Measurements from ENCODE around the gene COL9A2. TPM values are rescaled to one million over a fixed set of nuclear protein-coding genes. Genes with fewer than 3 reads are reported as not detected.

COL9A2 gene
- total RNA-seq, 3 donors from 2014 or later, result 3.4 to 11.2 (median 4.8) TPM

DNA sequence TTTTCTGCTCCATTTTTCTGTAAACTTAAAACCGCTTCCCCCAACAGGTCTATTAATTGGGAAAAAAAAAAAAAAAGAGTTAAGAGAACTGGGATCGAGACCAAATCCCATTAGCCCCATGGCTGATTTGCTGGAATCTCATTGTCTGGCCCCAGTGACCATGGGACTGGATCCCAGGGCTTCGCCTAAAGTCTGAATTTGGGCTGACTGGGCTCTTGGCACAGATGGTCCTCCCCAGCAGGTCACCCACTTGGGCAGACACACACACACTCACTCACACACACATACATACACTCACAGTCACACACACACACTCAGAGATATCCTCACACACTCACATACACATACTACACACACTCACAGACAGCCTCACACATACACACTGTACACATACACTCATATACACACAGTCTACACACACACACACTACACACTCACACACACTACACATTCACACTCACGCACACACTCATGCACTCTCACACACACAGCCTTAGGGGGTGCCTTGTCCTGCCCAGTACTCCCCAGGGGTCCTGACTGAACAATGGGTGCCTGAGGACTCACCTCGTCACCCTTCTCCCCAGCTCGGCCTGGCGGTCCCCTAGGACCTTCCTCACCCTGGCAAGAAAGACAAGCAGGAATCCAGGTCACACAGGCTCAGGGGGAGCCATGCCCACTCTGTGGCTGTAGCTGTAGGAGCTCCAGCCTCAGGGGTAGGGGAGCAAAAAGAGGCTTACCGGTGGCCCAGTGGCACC is 7.5 kb downstream of the COL9A2 start:
- Histone ChIP-seq H3K36me3 (ENCODE audit: low read depth) (no peaks in the 10 kb centered on the region), H3K9me3 (no peaks in the 10 kb centered on the region), H3K4me1 (ENCODE audit: low read depth) (no peaks in the 10 kb centered on the region), H3K4me3 (no peak overlapping the region)
- TF ChIP-seq, protein P1, sequence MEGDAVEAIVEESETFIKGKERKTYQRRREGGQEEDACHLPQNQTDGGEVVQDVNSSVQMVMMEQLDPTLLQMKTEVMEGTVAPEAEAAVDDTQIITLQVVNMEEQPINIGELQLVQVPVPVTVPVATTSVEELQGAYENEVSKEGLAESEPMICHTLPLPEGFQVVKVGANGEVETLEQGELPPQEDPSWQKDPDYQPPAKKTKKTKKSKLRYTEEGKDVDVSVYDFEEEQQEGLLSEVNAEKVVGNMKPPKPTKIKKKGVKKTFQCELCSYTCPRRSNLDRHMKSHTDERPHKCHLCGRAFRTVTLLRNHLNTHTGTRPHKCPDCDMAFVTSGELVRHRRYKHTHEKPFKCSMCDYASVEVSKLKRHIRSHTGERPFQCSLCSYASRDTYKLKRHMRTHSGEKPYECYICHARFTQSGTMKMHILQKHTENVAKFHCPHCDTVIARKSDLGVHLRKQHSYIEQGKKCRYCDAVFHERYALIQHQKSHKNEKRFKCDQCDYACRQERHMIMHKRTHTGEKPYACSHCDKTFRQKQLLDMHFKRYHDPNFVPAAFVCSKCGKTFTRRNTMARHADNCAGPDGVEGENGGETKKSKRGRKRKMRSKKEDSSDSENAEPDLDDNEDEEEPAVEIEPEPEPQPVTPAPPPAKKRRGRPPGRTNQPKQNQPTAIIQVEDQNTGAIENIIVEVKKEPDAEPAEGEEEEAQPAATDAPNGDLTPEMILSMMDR (IDR thresholded peaks at IDR 0.05), result no peak
- ATAC-seq, result no peak
- intact Hi-C loops (cut with DNase I, micrococcal nuclease), result no loop called here
- DNase-seq, result no peak

DNA sequence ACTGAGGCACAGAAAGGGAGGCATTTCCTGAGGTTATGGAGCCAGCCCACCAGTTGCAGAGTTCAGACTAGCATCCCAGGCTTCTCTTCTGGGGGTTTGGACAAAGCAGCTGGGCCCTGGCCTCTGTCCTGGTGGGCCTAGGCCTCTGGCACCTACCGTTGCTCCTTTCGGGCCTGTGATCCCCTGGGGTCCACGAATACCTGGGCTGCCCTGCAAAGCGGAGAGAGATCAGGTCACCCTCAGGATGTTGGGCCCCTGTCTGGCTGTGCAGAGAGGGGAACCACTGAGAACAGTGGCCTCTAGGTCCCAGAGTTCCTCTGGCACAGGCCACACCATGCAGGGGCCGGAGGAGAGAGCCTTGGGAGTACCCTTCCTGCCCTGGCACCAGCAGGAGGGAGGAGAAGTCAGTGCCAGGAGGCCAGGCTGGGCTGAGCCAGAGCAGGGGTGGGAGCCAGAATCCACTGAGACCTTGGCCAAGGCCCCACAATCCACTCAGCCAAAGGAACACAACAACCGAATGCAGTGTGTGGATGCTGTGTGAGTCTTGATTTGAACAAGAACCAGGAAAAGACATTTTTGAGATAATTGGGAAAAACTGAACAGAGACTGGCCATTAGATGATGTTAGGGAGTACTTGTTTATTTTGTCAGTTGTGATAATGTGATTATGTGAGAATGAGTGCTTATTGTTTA is 8.9 kb downstream of the COL9A2 start:
- intact Hi-C loops (cut with DNase I, micrococcal nuclease), result no loop called here
- TF ChIP-seq, protein P1 (IDR thresholded peaks at IDR 0.05), result no peak
- ATAC-seq (no peak), DNase-seq (no peak)
- no peaks in the 10 kb centered on the region for H3K9me3 ChIP-seq
- H3K36me3 ChIP-seq (ENCODE audit: low read depth), result no peaks in the 10 kb centered on the region
- H3K4me1 ChIP-seq (ENCODE audit: low read depth), result no peaks in the 10 kb centered on the region
- no peak overlapping the region for H3K4me3 ChIP-seq

DNA sequence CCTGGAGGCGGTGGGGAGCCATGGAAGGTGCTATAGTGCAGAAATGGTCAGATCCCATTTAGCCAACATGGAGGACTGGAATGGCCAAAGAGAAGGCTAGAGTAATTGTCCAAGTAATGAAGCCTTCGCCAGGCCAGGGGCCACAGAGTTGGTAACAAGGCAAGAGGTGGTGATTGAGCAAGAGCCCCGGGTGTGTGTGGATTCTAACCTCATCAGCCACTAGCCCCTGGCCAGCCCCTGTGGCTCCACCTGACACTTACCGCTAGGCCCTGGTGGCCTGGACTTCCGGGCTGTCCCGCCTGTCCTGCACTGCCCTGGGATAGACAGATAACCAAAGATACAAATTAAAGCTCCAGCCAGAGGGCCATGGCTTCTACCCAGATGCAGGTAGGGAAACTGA is 9.9 kb downstream of the COL9A2 start:
- Histone ChIP-seq H3K9me3 (no peaks in the 10 kb centered on the region), H3K4me3 (no peak overlapping the region), H3K36me3 (ENCODE audit: low read depth) (no peaks in the 10 kb centered on the region), H3K4me1 (ENCODE audit: low read depth) (no peaks in the 10 kb centered on the region)
- intact Hi-C loops (cut with DNase I, micrococcal nuclease), result no loop called here
- TF ChIP-seq, protein P1 (IDR thresholded peaks at IDR 0.05), result no peak
- DNase-seq, result no peak
- ATAC-seq, result no peak

DNA sequence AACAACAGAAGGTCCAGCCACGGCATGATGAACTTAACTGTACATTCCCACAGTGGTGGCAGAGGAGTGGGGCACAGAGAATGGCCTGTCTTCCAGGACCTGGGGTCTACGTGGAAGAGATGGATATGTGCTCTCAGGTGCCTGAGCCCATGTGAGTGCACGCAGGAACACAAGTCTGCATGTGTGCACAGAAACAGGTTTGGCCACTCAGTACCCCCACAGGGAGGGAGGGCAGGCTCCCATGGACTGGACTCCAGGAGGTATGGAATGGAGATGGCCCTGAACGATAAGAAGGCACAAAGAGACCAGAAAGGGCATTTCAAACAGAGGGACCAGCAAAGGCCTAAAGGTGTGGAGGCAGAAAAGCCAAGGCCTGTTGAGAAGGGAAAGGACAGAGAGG is 10.8 kb downstream of the COL9A2 start:
- DNase-seq, result no peak
- H3K4me1 ChIP-seq (ENCODE audit: low read depth), result no peaks in the 10 kb centered on the region
- H3K9me3 ChIP-seq, result no peaks in the 10 kb centered on the region
- TF ChIP-seq, protein P1 (IDR thresholded peaks at IDR 0.05), result no peak
- H3K36me3 ChIP-seq (ENCODE audit: low read depth), result no peaks in the 10 kb centered on the region
- intact Hi-C loops (cut with DNase I, micrococcal nuclease), result no loop called here
- H3K4me3 ChIP-seq, result no peak overlapping the region
- no peak for ATAC-seq

DNA sequence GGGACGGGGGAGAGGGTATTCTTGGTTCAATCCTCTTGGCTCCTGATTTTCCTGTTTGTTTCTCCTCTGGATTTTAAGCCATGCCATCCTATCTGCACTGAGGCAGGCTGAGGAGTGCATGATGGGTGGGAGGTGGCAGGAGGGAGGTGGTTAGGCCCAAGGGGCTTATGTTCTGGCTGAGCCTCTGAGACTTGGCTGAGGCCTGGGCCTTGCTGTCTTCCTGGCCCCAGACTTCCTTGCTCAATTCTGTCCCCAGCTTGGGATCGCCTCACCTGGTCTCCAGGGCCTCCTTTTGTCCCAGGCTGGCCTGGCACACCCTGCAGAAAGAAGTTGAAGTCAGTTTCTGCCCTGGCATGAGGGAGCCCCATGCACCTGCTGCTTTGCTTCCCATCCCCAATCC is 11.2 kb downstream of the COL9A2 start:
- TF ChIP-seq, protein P1 (IDR thresholded peaks at IDR 0.05), result no peak
- ATAC-seq (no peak), DNase-seq (no peak)
- Histone ChIP-seq H3K9me3 (no peaks in the 10 kb centered on the region), H3K4me1 (ENCODE audit: low read depth) (no peaks in the 10 kb centered on the region), H3K4me3 (no peak overlapping the region), H3K36me3 (ENCODE audit: low read depth) (no peaks in the 10 kb centered on the region)
- intact Hi-C loops (cut with DNase I, micrococcal nuclease), result no loop called here
